K562 (cell line): ENCODE measurements around the gene FHIP1B. TPM values are rescaled to one million over a fixed set of nuclear protein-coding genes. Genes with fewer than 3 reads are reported as not detected.

Experiments used
- ATAC-seq: fragments of 200-7000 bp; cut with Tn5 transposase; 3 replicates; pipeline ENCODE4 v1.9.1; 2020; ENCODE audit warnings: moderate library complexity
- BruUV-seq: library from RNA; stranded (reverse); fragments of 400-500 nt; replicated peaks from 2 replicates; lab custom pipeline; 2021; lab: Mats Ljungman, UMichigan
- CTCF ChIA-PET: fragments of 300-600 bp; formaldehyde crosslinking; extraction: SDS; loops from one replicate; lab custom pipeline; 2021; ENCODE audit warnings: low intra/inter-chr PET ratio; lab: Yijun Ruan, JAX
- POLR2A ChIA-PET: fragments of 300-600, 350-650 bp; sonication (Branson Sonifier 250); formaldehyde crosslinking; extraction: SDS; loops from one replicate; lab custom pipeline; 2021; ENCODE audit warnings: antibody characterized with exemption, inconsistent platforms; lab: Yijun Ruan, JAX
- DNase-seq, 4 experiments: peaks; one replicate each; pipeline versions ENCODE4 v3.0.0 to v3.0.0-alpha.2; 2011 to 2018; ENCODE audit warnings: low spot score in 3 of 4, mixed read lengths in 3 of 4; ENCODE audit errors: extremely low read depth in 1 of 4
- FAIRE-seq: peaks from 2 replicates; lab custom pipeline; 2011; peaks lifted over from hg19 to GRCh38; lab: Jason Lieb, UNC
- H2AFZ ChIP-seq: 2 replicates; pipeline ENCODE4 v1.6.0; 2011; ENCODE audit warnings: low read depth, low read length, control low read depth, inconsistent platforms
- H3K27ac ChIP-seq: fragments of 200-600 bp; 3 replicates; pipeline ENCODE4 v1.8.0; 2011; ENCODE audit warnings: low read depth, mild to moderate bottlenecking, control low read depth, inconsistent platforms, low read length, moderate library complexity, mixed read lengths; ENCODE audit errors: extremely low read depth
- H3K27me3 ChIP-seq, 2 experiments: fragments of 300-600 bp in 1 of 2; 2 replicates in 1 of 2; 3 replicates in 1 of 2; pipeline versions ENCODE4 v1.6.0 to v1.8.0; 2011; ENCODE audit warnings: inconsistent platforms in 2 of 2, low read length in 2 of 2, mild to moderate bottlenecking in 1 of 2, mixed read lengths in 1 of 2, moderate library complexity in 1 of 2; ENCODE audit not compliant: control insufficient read depth in 2 of 2, insufficient read depth in 2 of 2
- H3K36me3 ChIP-seq: fragments of 300-600 bp; 3 replicates; pipeline ENCODE4 v1.8.0; 2011; ENCODE audit warnings: mild to moderate bottlenecking, low read length, inconsistent platforms; ENCODE audit not compliant: control insufficient read depth, insufficient read depth
- H3K4me1 ChIP-seq, 2 experiments: fragments of 200-600 bp in 1 of 2; replicated peaks in 1 of 2; 2 replicates in 1 of 2; 3 replicates in 1 of 2; pipeline versions ENCODE4 v1.5.1 to v1.8.0; 2011; ENCODE audit warnings: inconsistent platforms in 2 of 2, low read length in 2 of 2, mild to moderate bottlenecking in 1 of 2, mixed read lengths in 1 of 2, moderate library complexity in 1 of 2; ENCODE audit not compliant: control insufficient read depth in 2 of 2, insufficient read depth in 2 of 2
- H3K4me2 ChIP-seq: 2 replicates; pipeline ENCODE4 v1.6.1; 2011; ENCODE audit warnings: low read length, control low read depth, inconsistent platforms, mixed read lengths; ENCODE audit not compliant: insufficient read depth
- H3K4me3 ChIP-seq: fragments of 200-600 bp; sonication (generic), shearing (Covaris generic); 2 replicates; pipeline ENCODE4 v1.5.1; 2016; ENCODE audit warnings: control low read depth, inconsistent platforms
- H3K79me2 ChIP-seq: fragments of 200-600 bp; 3 replicates; pipeline ENCODE4 v1.8.0; 2011; ENCODE audit warnings: low read length, inconsistent platforms; ENCODE audit not compliant: control insufficient read depth, insufficient read depth
- H3K9ac ChIP-seq, 2 experiments: 2 replicates each; pipeline versions ENCODE4 v1.6.0 to v1.6.1; 2011; ENCODE audit warnings: low read depth in 2 of 2, low read length in 2 of 2, control low read depth in 1 of 2, inconsistent platforms in 1 of 2, mild to moderate bottlenecking in 1 of 2, mixed read lengths in 1 of 2; ENCODE audit not compliant: insufficient read depth in 1 of 2
- H3K9me1 ChIP-seq: one replicate; pipeline ENCODE4 v1.6.0; 2011; ENCODE audit warnings: inconsistent platforms, mild to moderate bottlenecking, low read length, moderate library complexity; ENCODE audit not compliant: control insufficient read depth, insufficient read depth
- H3K9me3 ChIP-seq: replicated peaks from 2 replicates; pipeline ENCODE4 v1.5.1; 2011; ENCODE audit warnings: low read depth, low read length, inconsistent platforms; ENCODE audit not compliant: control insufficient read depth, insufficient read depth
- H4K20me1 ChIP-seq: replicated peaks from 2 replicates; pipeline ENCODE4 v1.6.1; 2011; ENCODE audit warnings: low read length, inconsistent platforms, mixed read lengths; ENCODE audit not compliant: control insufficient read depth, insufficient read depth
- CBFA2T3 ChIP-seq: fragments of 450-650 bp; IDR thresholded peaks from 2 replicates; pipeline ENCODE4 v1.6.1; 2017
- CLOCK ChIP-seq: fragments of 250-450 bp; sonication (Bioruptor Pico); IDR thresholded peaks from 2 replicates; pipeline ENCODE4 v1.4.0; 2020; ENCODE audit warnings: mild to moderate bottlenecking, moderate library complexity, borderline replicate concordance
- FOSL1 ChIP-seq: fragments of 200-800 bp; sonication (Bioruptor generic); conservative IDR thresholded peaks from 2 replicates; pipeline ENCODE4 v1.6.1; 2016; ENCODE audit warnings: missing genetic modification characterization, missing compliant biosample characterization
- MTF1 ChIP-seq: fragments of 250-450 bp; sonication (Bioruptor Pico); IDR thresholded peaks from 2 replicates; pipeline ENCODE4 v1.9.0; 2021; ENCODE audit warnings: moderate library complexity, mild to moderate bottlenecking, inconsistent platforms, borderline replicate concordance
- NFIX ChIP-seq: fragments of 250-450 bp; sonication (Bioruptor Pico); IDR thresholded peaks from 2 replicates; pipeline ENCODE4 v1.4.0; 2020; ENCODE audit warnings: low read depth, mild to moderate bottlenecking, moderate library complexity
- POLR2A ChIP-seq: fragments of 450-650 bp; conservative IDR thresholded peaks from 2 replicates; pipeline ENCODE4 v1.6.1; 2016
- RAD51 ChIP-seq: fragments of 450-650 bp; IDR thresholded peaks from 2 replicates; pipeline ENCODE4 v1.7.1; 2016; ENCODE audit warnings: low read depth, mild to moderate bottlenecking, borderline replicate concordance
- RBM39 ChIP-seq: fragments of 200-400 bp; formaldehyde crosslinking; optimal IDR thresholded peaks from 2 replicates; pipeline ENCODE3; 2018; ENCODE audit warnings: low read depth, low read length
- SMARCE1 ChIP-seq: fragments of 450-650 bp; IDR thresholded peaks from 2 replicates; pipeline ENCODE4 v1.7.1; 2016; ENCODE audit warnings: mild to moderate bottlenecking
- TAF15 ChIP-seq: fragments of 200-400 bp; formaldehyde crosslinking; IDR thresholded peaks from 2 replicates; pipeline ENCODE4 v1.6.1; 2017; ENCODE audit warnings: mild to moderate bottlenecking, low read depth, low read length, moderate library complexity
- ZFP36 ChIP-seq: fragments of 150-350 bp; IDR thresholded peaks from 2 replicates; pipeline ENCODE4 v1.6.1; 2018; ENCODE audit warnings: low read length, low read depth; ENCODE audit not compliant: partially characterized antibody
- ZFPM2 ChIP-seq: fragments of 250-450 bp; sonication (Bioruptor Pico); IDR thresholded peaks from 2 replicates; pipeline ENCODE4 v1.5.1; 2022; ENCODE audit warnings: mild to moderate bottlenecking
- ZNF639 ChIP-seq, 2 experiments: fragments of 200-800 bp in 1 of 2; sonication (Bioruptor generic) in 1 of 2; sonication (generic) in 1 of 2; formaldehyde crosslinking in 1 of 2; IDR thresholded peaks in 1 of 2; conservative IDR thresholded peaks in 1 of 2; 2 replicates each; pipeline versions ENCODE4 v1.5.0 to v1.6.1; 2016 to 2020; ENCODE audit warnings: missing compliant biosample characterization in 1 of 2, missing genetic modification characterization in 1 of 2, missing genetic modification reagents in 1 of 2
- WGBS: fragments of 100-300 bp; shearing (Covaris generic); methylation state at CpG from one replicate; pipeline ENCODE4 v1.1.6; 2016; ENCODE audit warnings: low coverage, mixed read lengths; ENCODE audit not compliant: insufficient coverage; ENCODE audit errors: missing lambda C conversion rate; 5-methylcytosine and 5-hydroxymethylcytosine counted together
- in situ Hi-C: fragments of 300-500 bp; cut with MboI; formaldehyde crosslinking; loops from 4 replicates; pipeline ENCODE4 v1.15.0; 2018; ENCODE audit warnings: inconsistent platforms, mixed read lengths
- intact Hi-C: fragments of 100-400 bp; cut with micrococcal nuclease; formaldehyde crosslinking; loops from 2 replicates; pipeline ENCODE4 v1.14.2; 2022
- polyA plus RNA-seq, 8 experiments: library from polyadenylated mRNA; depleted of rRNA in 4 of 8; stranded (reverse) in 5 of 8; unstranded in 3 of 8; fragments of >200 nt; fragmentation: Nextera tagmentation in 2 of 8; fragmentation: Illumina TruSeq in 1 of 8; extraction: Ambion mirVana in 2 of 8; extraction: Trizol in 1 of 8; gene quantifications; 2 replicates each; pipeline versions ENCODE4 v1.2.1 to v1.2.3, GENCODE V29; 2011 to 2014; ENCODE audit warnings: inconsistent platforms in 1 of 8, missing spikeins in 1 of 8
- total RNA-seq, 7 experiments: library from RNA; depleted of rRNA in 6 of 7; stranded (reverse); fragments of >200 nt in 6 of 7; fragmentation: Illumina TruSeq in 2 of 7; extraction: Trizol in 2 of 7; gene quantifications; 2 replicates each; pipeline versions ENCODE4 v1.2.1 to v1.2.3, GENCODE V29; 2011 to 2021; ENCODE audit warnings: low replicate concordance in 1 of 7

FHIP1B gene
- total and polyA plus RNA-seq, 9 of the 15 experiments (the other 6 are each of a cell fraction or from before 2014, with no cell fraction given) = 0.94 to 24.7 (median 15.6) TPM

GRCh38 chr11:6245536-6245935 lies 11.1 kb upstream of the FHIP1B start:
- H3K4me3 ChIP-seq = no peak overlapping the region
- no peaks in the 10 kb centered on the region for H3K36me3 ChIP-seq
- BruUV-seq = no TSS peak
- DNase-seq (no peak), ATAC-seq (no peak)
- H3K4me2 ChIP-seq = no peak overlapping the region
- CTCF ChIA-PET = no interaction called here
- no peak for TF ChIP-seq NFIX (CRISPR knock-in tag)
- TF ChIP-seq FOSL1 (tag) = peak; percentile 23; the same call in 1 of the 2 replicates
- peak; percentile 18; the same call in 1 of the 2 replicates for TF ChIP-seq CBFA2T3
- TF ChIP-seq, all 486 proteins: peak for 2
- peaks cover 0 to 1% of the 10 kb centered on the region in 2 experiments; a peak in 3 of 5 replicates for H3K4me1 ChIP-seq
- H3K27me3 ChIP-seq = peaks cover 13 to 40% of the 10 kb centered on the region in 2 experiments
- no peak overlapping the region for H2AFZ ChIP-seq
- H3K9me3 ChIP-seq = no peaks in the 10 kb centered on the region
- no peaks in the 10 kb centered on the region for H3K9me1 ChIP-seq
- no peaks in the 10 kb centered on the region for H3K79me2 ChIP-seq
- intact Hi-C loops = no loop called here
- in situ Hi-C loops = no loop called here
- no peak overlapping the region for H3K27ac ChIP-seq
- WGBS = 7% methylated on average over 2 of the region's 2 CpGs
- no peaks in the 10 kb centered on the region for H4K20me1 ChIP-seq
- POLR2A ChIA-PET = no interaction called here
- no peak for FAIRE-seq
- no peak overlapping the region for H3K9ac ChIP-seq

- Histone ChIP-seq H3K79me2 (no peaks in the 10 kb centered on the region), H3K27ac (no peak overlapping the region), H3K4me2 (no peak overlapping the region), H3K4me3 (no peak overlapping the region), H3K9me1 (no peaks in the 10 kb centered on the region), H3K9ac (no peak overlapping the region), H3K9me3 (no peaks in the 10 kb centered on the region), H3K27me3 (peaks cover 13 to 54% of the 10 kb centered on the region in 2 experiments), H3K36me3 (no peaks in the 10 kb centered on the region), H4K20me1 (no peaks in the 10 kb centered on the region), H2AFZ (no peak overlapping the region), H3K4me1 (peaks cover 0 to 9% of the 10 kb centered on the region in 2 experiments; a peak in 3 of 5 replicates)
- in situ Hi-C loops (no loop called here), intact Hi-C loops (no loop called here)
- ChIA-PET CTCF (no interaction called here), POLR2A (no interaction called here)
- no peak for FAIRE-seq
- no peak for ATAC-seq
- BruUV-seq = no TSS peak
- no peak for DNase-seq
- WGBS = 6% methylated on average over 7 of the region's 7 CpGs
- TF ChIP-seq MTF1 = no peak
- TF ChIP-seq ZFP36 = no peak
- no peak for TF ChIP-seq POLR2A
- TF ChIP-seq RAD51 = no peak
- no peak for TF ChIP-seq RBM39
- TF ChIP-seq ZFPM2 (CRISPR knock-in tag) = no peak
- no peak for TF ChIP-seq CLOCK
- no peak for TF ChIP-seq SMARCE1
- TF ChIP-seq ZNF639 (CRISPR knock-in tag; conservative IDR thresholded peaks at IDR 0.05 in 1 of 2, IDR thresholded peaks at IDR 0.05 in 1 of 2) = no peak
- no peak for TF ChIP-seq TAF15
Measured at GRCh38 chr11:6241316-6241715, 6.9 kb upstream of the FHIP1B start.
